Ascending aorta (tissue), 2 donors: Measurements from ENCODE around the gene WDR70. TPM values are rescaled to one million over a fixed set of nuclear protein-coding genes. Genes with fewer than 3 reads are reported as not detected.
"Not testable (repeated sequence)": the region's sequence is repeated elsewhere in the genome, so short reads cannot be mapped to it uniquely, and the experiment has no call there.

Experiments used
- DNase-seq, 2 donors: peaks; one replicate each; pipeline ENCODE4 v3.0.0-alpha.2; 2019; ENCODE audit warnings: low spot score in 2 of 2
- H3K27ac ChIP-seq, 2 donors: fragments of 200-600 bp; sonication (generic); one replicate each; pipeline ENCODE4 v1.5.1; 2016 to 2017; ENCODE audit warnings: mild to moderate bottlenecking in 1 of 2
- H3K27me3 ChIP-seq: fragments of 200-600 bp; sonication (generic); one replicate; pipeline ENCODE4 v1.5.1; 2017
- H3K36me3 ChIP-seq, 2 donors: fragments of 200-600 bp; sonication (generic); one replicate each; pipeline ENCODE4 v1.5.1; 2016
- H3K4me1 ChIP-seq, 2 donors: fragments of 200-600 bp; sonication (generic); one replicate each; pipeline ENCODE4 v1.5.1; 2016 to 2017; ENCODE audit warnings: mild to moderate bottlenecking in 1 of 2
- H3K4me3 ChIP-seq, 2 donors: fragments of 200-600 bp; sonication (generic); one replicate each; pipeline ENCODE4 v1.5.1; 2016 to 2017; ENCODE audit warnings: mild to moderate bottlenecking in 1 of 2
- H3K9me3 ChIP-seq, 2 donors: fragments of 200-600 bp; sonication (generic); one replicate each; pipeline ENCODE4 v1.5.1; 2016
- intact Hi-C: fragments of 100-400 bp; cut with DNase I; formaldehyde crosslinking; loops from one replicate; pipeline ENCODE4 v1.15.1; 2023
- total RNA-seq: library from RNA; depleted of rRNA; stranded (reverse); fragments of >200 nt; gene quantifications from one replicate; pipeline ENCODE4 v1.1.0, GENCODE V29; 2016
- TF ChIP-seq, protein P1 (sequence below), 3 experiments: fragments of 200-600 bp in 2 of 3; fragments of 450-650 bp in 1 of 3; sonication (generic) in 2 of 3; IDR thresholded peaks; one replicate each; pipeline ENCODE4 v1.5.1; 2016 to 2019; ENCODE audit warnings: antibody characterized with exemption in 3 of 3, mild to moderate bottlenecking in 1 of 3, moderate library complexity in 1 of 3

The WDR70 gene
- total RNA-seq, 1 donor from 2014 or later: 8.7 TPM

DNA sequence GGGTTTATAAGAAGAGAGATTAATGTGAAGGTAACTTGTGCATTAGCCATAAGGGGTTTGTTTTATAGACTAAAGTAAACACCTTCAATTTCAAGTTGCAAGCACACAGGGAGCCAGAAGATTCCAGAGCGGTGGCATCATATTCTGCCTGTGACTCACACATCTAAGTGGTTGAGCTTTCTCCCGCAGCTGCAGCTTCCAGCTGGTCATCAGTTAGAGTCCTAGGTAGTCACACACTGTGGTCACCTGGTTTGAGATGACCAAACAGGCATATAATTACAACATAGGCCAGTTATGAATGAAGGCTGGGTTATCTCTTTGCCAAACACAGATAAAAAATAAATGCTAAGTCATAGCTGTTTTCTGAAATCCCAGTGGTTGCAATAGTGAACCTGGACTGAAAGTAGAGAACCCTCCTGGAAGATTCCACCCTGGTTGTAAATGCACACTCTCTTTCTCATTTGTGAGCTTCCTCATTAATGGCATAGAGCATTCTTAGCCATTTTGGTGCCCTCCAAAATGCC, 289.5 kb downstream of the WDR70 start:
- Histone ChIP-seq H3K27me3 (no peaks in the 10 kb centered on the region), H3K4me3 (no peak overlapping the region), H3K9me3 (no peaks in the 10 kb centered on the region), H3K27ac (no peak overlapping the region), H3K4me1 (peaks cover 0 to 2% of the 10 kb centered on the region in 2 donors), H3K36me3 (no peaks in the 10 kb centered on the region)
- TF ChIP-seq, protein P1, sequence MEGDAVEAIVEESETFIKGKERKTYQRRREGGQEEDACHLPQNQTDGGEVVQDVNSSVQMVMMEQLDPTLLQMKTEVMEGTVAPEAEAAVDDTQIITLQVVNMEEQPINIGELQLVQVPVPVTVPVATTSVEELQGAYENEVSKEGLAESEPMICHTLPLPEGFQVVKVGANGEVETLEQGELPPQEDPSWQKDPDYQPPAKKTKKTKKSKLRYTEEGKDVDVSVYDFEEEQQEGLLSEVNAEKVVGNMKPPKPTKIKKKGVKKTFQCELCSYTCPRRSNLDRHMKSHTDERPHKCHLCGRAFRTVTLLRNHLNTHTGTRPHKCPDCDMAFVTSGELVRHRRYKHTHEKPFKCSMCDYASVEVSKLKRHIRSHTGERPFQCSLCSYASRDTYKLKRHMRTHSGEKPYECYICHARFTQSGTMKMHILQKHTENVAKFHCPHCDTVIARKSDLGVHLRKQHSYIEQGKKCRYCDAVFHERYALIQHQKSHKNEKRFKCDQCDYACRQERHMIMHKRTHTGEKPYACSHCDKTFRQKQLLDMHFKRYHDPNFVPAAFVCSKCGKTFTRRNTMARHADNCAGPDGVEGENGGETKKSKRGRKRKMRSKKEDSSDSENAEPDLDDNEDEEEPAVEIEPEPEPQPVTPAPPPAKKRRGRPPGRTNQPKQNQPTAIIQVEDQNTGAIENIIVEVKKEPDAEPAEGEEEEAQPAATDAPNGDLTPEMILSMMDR (IDR thresholded peaks at IDR 0.05): no peak
- DNase-seq: no peak
- intact Hi-C loops: no loop called here

DNA sequence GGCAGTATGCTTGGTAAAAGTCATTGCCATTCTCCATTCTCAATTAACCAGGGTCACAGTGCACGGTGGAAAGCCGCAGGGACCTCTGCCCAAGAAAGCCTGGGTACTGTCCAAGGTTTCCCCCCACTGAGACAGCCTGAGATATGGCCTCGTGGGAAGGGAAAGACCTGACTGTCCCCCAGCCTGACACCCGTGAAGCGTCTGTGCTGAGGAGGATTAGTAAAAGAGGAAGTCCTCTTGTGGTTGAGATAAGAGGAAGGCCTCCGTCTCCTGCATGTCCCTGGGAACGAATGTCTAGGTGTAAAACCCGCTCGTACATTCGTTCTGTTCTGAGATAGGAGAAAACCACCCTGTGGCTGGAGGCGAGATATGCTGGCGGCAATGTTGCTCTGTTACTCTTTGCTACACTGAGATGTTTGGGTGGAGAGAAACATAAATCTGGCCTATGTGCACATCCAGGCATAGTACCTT, 293.0 kb downstream of the WDR70 start:
- H3K27me3 ChIP-seq, intact Hi-C loops, H3K4me3 ChIP-seq, H3K9me3 ChIP-seq, H3K27ac ChIP-seq, H3K4me1 ChIP-seq, DNase-seq, H3K36me3 ChIP-seq: not testable (repeated sequence)

DNA sequence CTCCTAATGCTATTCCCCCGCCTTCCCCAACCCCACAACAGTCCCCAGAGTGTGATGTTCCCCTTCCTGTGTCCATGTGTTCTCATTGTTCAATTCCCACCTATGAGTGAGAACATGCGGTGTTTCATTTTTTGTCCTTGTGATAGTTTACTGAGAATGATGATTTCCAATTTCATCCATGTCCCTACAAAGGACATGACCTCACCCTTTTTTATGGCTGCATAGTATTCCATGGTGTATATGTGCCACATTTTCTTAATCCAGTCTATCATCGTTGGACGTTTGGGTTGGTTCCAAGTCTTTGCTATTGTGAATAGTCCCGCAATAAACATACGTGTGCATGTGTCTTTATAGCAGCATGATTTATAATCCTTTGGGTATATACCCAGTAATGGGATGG, 295.2 kb downstream of the WDR70 start:
- intact Hi-C loops, H3K4me1 ChIP-seq: not testable (repeated sequence)

DNA sequence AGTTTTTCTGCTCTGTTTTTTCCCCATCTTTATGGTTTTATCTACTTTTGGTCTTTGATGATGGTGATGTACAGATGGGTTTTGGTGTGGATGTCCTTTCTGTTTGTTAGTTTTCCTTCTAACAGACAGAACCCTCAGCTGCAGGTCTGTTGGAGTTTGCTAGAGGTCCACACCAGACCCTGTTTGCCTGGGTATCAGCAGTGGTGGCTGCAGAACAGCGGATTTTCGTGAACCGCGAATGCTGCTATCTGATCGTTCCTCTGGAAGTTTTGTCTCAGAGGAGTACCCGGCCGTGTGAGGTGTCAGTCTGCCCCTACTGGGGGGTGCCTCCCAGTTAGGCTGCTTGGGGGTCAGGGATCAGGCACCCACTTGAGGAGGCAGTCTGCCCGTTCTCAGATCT, 300.2 kb downstream of the WDR70 start:
- intact Hi-C loops, H3K9me3 ChIP-seq, H3K36me3 ChIP-seq, H3K27me3 ChIP-seq, H3K4me3 ChIP-seq, H3K4me1 ChIP-seq, DNase-seq, H3K27ac ChIP-seq: not testable (repeated sequence)

More for the DNA sequence above, 295.2 kb downstream of the WDR70 start:
- H3K27ac ChIP-seq, H3K9me3 ChIP-seq, H3K27me3 ChIP-seq, H3K4me3 ChIP-seq, DNase-seq, H3K36me3 ChIP-seq: not testable (repeated sequence)

DNA sequence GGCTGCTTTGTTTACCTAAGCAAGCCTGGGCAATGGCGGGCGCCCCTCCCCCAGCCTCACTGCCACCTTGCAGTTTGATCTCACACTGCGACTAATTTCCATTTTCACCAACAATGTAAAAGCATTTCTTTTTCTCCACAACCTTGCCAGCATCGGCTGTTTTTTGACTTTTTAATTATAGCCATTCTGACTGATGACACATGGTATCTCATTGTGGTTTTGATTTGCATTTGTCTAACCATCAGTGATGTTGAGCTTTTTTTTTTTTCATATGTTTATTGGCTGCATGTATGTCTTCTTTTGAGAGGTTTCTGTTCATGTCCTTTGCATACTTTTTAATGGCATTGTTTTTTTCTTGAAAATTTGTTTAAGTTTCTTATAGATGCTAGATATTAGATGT, 300.8 kb downstream of the WDR70 start:
- H3K27me3 ChIP-seq, intact Hi-C loops, H3K36me3 ChIP-seq, H3K4me3 ChIP-seq, DNase-seq, H3K9me3 ChIP-seq, H3K27ac ChIP-seq, H3K4me1 ChIP-seq: not testable (repeated sequence)

DNA sequence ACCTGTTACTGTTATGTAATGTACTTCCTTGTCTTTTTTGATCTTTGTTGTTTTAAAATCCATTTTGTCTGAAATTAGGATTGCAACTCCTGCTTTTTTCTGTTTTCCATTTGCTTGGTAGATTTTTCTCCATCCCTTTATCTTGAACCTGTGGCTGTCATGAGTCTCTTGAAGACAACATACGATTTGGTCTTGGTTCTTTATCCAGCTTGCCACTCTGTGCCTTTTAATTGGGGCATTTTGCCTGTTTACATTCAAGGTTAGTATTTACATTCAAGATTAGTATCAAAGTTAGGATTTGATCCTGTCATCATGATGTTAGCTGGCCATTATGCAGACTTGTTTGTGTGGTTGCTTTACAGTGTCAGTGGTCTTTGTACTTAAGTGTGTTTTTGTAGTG, 304.0 kb downstream of the WDR70 start:
- Histone ChIP-seq H3K9me3 (peaks cover 0 to 6% of the 10 kb centered on the region in 2 donors), H3K27me3 (no peaks in the 10 kb centered on the region), H3K4me1 (no peaks in the 10 kb centered on the region), H3K27ac (no peak overlapping the region), H3K4me3 (no peak overlapping the region), H3K36me3 (no peaks in the 10 kb centered on the region)
- DNase-seq: no peak
- TF ChIP-seq, protein P1 (IDR thresholded peaks at IDR 0.05): no peak
- intact Hi-C loops: no loop called here

DNA sequence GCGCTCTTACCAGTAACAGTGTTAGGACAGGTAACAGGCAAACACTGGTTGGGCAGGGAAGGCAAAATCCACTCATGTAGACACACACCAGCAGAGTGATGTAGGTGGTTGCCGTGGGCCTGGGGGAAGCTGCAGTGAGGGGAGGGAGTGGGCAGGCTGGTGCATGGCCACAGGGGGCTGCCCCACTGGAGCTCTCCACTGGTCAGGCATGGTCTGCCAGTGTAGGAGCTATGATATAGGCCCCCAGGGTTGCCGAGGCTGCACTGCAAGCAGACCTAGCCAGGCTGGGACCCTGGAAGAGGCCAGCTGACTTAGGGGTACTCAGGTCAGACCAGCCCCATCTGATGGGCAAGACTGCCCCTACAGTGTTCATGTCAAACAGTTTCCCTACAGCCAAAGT, 306.1 kb downstream of the WDR70 start:
- Histone ChIP-seq H3K9me3 (peaks cover 0 to 6% of the 10 kb centered on the region in 2 donors), H3K27ac (no peak overlapping the region), H3K27me3 (no peaks in the 10 kb centered on the region), H3K4me1 (no peaks in the 10 kb centered on the region), H3K36me3 (peaks cover 0 to 11% of the 10 kb centered on the region in 2 donors), H3K4me3 (no peak overlapping the region)
- intact Hi-C loops: no loop called here
- TF ChIP-seq, protein P1 (IDR thresholded peaks at IDR 0.05): no peak
- DNase-seq: no peak

DNA sequence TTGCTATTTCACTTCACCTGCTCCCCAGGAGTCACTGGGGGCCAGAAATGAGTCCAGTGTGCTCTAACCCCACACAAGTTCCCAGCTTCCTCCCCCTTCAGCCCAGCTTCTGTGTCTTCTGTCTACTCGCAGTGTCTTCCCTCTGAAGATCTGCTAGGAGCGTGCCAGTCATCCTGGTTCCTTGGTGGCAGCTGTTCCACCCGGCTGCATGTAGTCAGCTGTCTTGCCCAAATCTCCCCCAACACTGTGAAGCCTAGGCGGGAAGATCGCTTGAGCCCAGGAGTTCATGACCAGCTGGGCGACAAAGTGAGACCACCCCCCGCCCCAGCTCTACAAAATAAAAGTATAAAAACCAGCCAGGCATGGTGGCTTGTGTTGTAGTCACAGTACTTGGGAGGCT, 306.7 kb downstream of the WDR70 start:
- Histone ChIP-seq H3K9me3 (peaks cover 0 to 6% of the 10 kb centered on the region in 2 donors), H3K27me3 (no peaks in the 10 kb centered on the region), H3K4me3 (no peak overlapping the region), H3K4me1 (no peaks in the 10 kb centered on the region), H3K27ac (no peak overlapping the region), H3K36me3 (peaks cover 0 to 11% of the 10 kb centered on the region in 2 donors)
- intact Hi-C loops: no loop called here
- TF ChIP-seq, protein P1 (IDR thresholded peaks at IDR 0.05): no peak
- no peak for DNase-seq

DNA sequence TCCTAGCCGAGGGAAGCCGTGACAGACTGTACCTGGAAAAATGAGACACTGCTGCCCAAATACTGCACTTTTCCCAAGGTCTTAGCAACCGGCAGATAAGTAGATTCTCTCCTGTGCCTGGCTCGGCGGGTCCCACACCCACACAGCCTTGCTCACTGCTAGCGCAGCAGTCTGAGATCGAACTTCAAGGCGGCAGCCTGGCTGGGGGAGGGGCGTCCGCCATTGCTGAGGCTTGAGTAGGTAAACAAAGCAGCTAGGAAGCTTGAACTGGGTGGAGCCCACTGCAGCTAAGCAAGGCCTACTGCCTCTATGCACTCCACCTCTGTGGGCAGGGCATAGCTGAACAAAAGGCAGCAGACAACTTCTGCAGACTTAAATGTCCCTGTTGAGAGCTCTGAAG, 309.8 kb downstream of the WDR70 start:
- H3K27me3 ChIP-seq, intact Hi-C loops, DNase-seq: not testable (repeated sequence)

DNA sequence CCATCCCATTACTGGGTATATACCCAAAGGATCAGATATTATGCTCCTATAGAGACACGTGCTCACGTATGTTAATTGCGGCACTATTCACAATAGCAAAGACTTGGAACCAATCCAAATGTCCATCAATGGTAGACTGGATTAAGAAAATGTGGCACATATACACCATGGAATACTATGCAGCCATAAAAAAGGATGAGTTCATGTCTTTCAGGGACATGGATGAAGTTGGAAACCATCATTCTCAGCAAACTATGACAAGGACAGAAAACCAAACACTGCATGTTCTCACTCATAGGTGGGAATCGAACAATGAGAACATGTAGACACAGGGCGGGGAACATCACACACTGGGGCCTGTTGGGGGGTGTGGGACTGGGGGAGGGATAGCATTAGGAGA, 315.2 kb downstream of the WDR70 start:
- DNase-seq, intact Hi-C loops, H3K9me3 ChIP-seq, H3K36me3 ChIP-seq, H3K27ac ChIP-seq, H3K4me3 ChIP-seq, H3K27me3 ChIP-seq, H3K4me1 ChIP-seq: not testable (repeated sequence)

More for the DNA sequence above, 309.8 kb downstream of the WDR70 start:
- not testable (repeated sequence) for H3K9me3 ChIP-seq, H3K27ac ChIP-seq, H3K4me3 ChIP-seq, H3K4me1 ChIP-seq
- peaks cover 0 to 11% of the 10 kb centered on the region in 2 donors for H3K36me3 ChIP-seq
